HG03439 (cell line): ENCODE results near the gene UBQLN4.
A peak's percentile ranks its signal among the peaks of the same experiment; 100 is the strongest.
"Not testable (repeated sequence)": the region's sequence is repeated elsewhere in the genome, so short reads cannot be mapped to it uniquely, and the experiment has no call there.

Experiments used
- ATAC-seq: cut with Tn5 transposase; IDR thresholded peaks from one replicate; pipeline ENCODE4 v1.9.1; 2021; ENCODE audit warnings: mild to moderate bottlenecking, moderate library complexity; ENCODE audit not compliant: unreplicated experiment

UBQLN4 gene

GRCh38 chr1:156062189-156062588 lies 8.6 kb upstream of the UBQLN4 start:
- no peak for ATAC-seq

- ATAC-seq: no peak
Observed at GRCh38 chr1:156060937-156061636, 7.5 kb upstream of the UBQLN4 start, which contains the start of gene RAB25. Gene RAB25, plus strand, starts transcription at chr1:156061160. Its CDS starts 241 bp downstream, at chr1:156061401.

GRCh38 chr1:156056326-156056849 lies 2.8 kb upstream of the UBQLN4 start:
- ATAC-seq: no peak

- no peak for ATAC-seq
Observed at GRCh38 chr1:156055281-156056048, 1.9 kb upstream of the UBQLN4 start.

GRCh38 chr1:156054500-156055280 lies 1.1 kb upstream of the UBQLN4 start, which contains the start of gene LAMTOR2:
Gene LAMTOR2, plus strand, starts transcription at chr1:156054782. Its CDS starts 108 bp downstream, at chr1:156054890.
- ATAC-seq: peak; percentile 74

GRCh38 chr1:156052862-156053767 lies 483 bp downstream of the UBQLN4 start:
- no peak for ATAC-seq

- no peak for ATAC-seq
Observed at GRCh38 chr1:156051011-156051725, 2.4 kb downstream of the UBQLN4 start.

- ATAC-seq: no peak
Observed at GRCh38 chr1:156050376-156050775, 3.2 kb downstream of the UBQLN4 start.

- no peak for ATAC-seq
Observed at GRCh38 chr1:156048663-156049258, 4.8 kb downstream of the UBQLN4 start.

- no peak for ATAC-seq
Observed at GRCh38 chr1:156045076-156045475, 8.5 kb downstream of the UBQLN4 start.

GRCh38 chr1:156042828-156043227 lies 10.8 kb downstream of the UBQLN4 start:
- ATAC-seq: no peak

GRCh38 chr1:156034991-156035390 lies 18.6 kb downstream of the UBQLN4 start:
- not testable (repeated sequence) for ATAC-seq

- no peak for ATAC-seq
Observed at GRCh38 chr1:156033011-156033410, 20.6 kb downstream of the UBQLN4 start.

GRCh38 chr1:156026588-156026987 lies 27.0 kb downstream of the UBQLN4 start:
- ATAC-seq: no peak

GRCh38 chr1:156025876-156026275 lies 27.7 kb downstream of the UBQLN4 start:
- ATAC-seq: no peak

GRCh38 chr1:156024801-156025200 lies 28.8 kb downstream of the UBQLN4 start:
- ATAC-seq: no peak

- ATAC-seq: no peak
Observed at GRCh38 chr1:156021954-156022353, 31.6 kb downstream of the UBQLN4 start.

- no peak for ATAC-seq
Observed at GRCh38 chr1:156021093-156021428, 32.5 kb downstream of the UBQLN4 start.
